Activated gamma-delta T cell (primary cell): ENCODE results near the gene PDLIM5.

Experiments
- DNase-seq: peaks from one replicate; lab custom pipeline; 2025; lab: John Stamatoyannopoulos, UW

The PDLIM5 gene

GRCh38 chr4:94561249-94562024, 109.7 kb downstream of the PDLIM5 start:
- DNase-seq: no peak

- DNase-seq: no peak
These were observed 110.5 kb downstream of the PDLIM5 start for GRCh38 chr4:94562285-94562684.

GRCh38 chr4:94564252-94564651, 112.5 kb downstream of the PDLIM5 start:
- no peak for DNase-seq

GRCh38 chr4:94566420-94566819, 114.7 kb downstream of the PDLIM5 start:
- no peak for DNase-seq

GRCh38 chr4:94567811-94568210, 116.1 kb downstream of the PDLIM5 start:
- no peak for DNase-seq

GRCh38 chr4:94570558-94570957, 118.8 kb downstream of the PDLIM5 start:
- no peak for DNase-seq

GRCh38 chr4:94571298-94571697, 119.6 kb downstream of the PDLIM5 start:
- DNase-seq: no peak

GRCh38 chr4:94571715-94572114, 120.0 kb downstream of the PDLIM5 start:
- DNase-seq: no peak

- DNase-seq: no peak
These were observed 122.3 kb downstream of the PDLIM5 start for GRCh38 chr4:94574050-94574449.

- DNase-seq: no peak
These were observed 122.9 kb downstream of the PDLIM5 start for GRCh38 chr4:94574616-94575015.

- no peak for DNase-seq
These were observed 123.9 kb downstream of the PDLIM5 start for GRCh38 chr4:94575652-94576051.

GRCh38 chr4:94576210-94576609, 124.5 kb downstream of the PDLIM5 start:
- no peak for DNase-seq

- DNase-seq: no peak
These were observed 125.4 kb downstream of the PDLIM5 start for GRCh38 chr4:94577136-94577535.

GRCh38 chr4:94578195-94578594, 126.5 kb downstream of the PDLIM5 start:
- no peak for DNase-seq

- no peak for DNase-seq
These were observed 130.0 kb downstream of the PDLIM5 start for GRCh38 chr4:94581766-94582165.

- DNase-seq: no peak
These were observed 130.8 kb downstream of the PDLIM5 start for GRCh38 chr4:94582517-94582916.

GRCh38 chr4:94583914-94584641, 132.3 kb downstream of the PDLIM5 start:
- no peak for DNase-seq

GRCh38 chr4:94588896-94589693, 137.4 kb downstream of the PDLIM5 start:
- no peak for DNase-seq

- no peak for DNase-seq
These were observed 138.8 kb downstream of the PDLIM5 start for GRCh38 chr4:94590493-94590892.

- DNase-seq: no peak
These were observed 139.5 kb downstream of the PDLIM5 start for GRCh38 chr4:94591289-94591688.

- no peak for DNase-seq
These were observed 143.3 kb downstream of the PDLIM5 start for GRCh38 chr4:94595013-94595412.

- no peak for DNase-seq
These were observed 144.2 kb downstream of the PDLIM5 start for GRCh38 chr4:94595880-94596483.
